K562 (cell line): ENCODE results near the gene ZNF763. TPM values are rescaled to one million over a fixed set of nuclear protein-coding genes. Genes with fewer than 3 reads are reported as not detected.

Experiments used
- ATAC-seq: fragments of 200-7000 bp; cut with Tn5 transposase; 3 replicates; pipeline ENCODE4 v1.9.1; 2020; ENCODE audit warnings: moderate library complexity
- BruUV-seq: library from RNA; stranded (reverse); fragments of 400-500 nt; replicated peaks from 2 replicates; lab custom pipeline; 2021; lab: Mats Ljungman, UMichigan
- CTCF ChIA-PET: fragments of 300-600 bp; formaldehyde crosslinking; extraction: SDS; loops from one replicate; lab custom pipeline; 2021; ENCODE audit warnings: low intra/inter-chr PET ratio; lab: Yijun Ruan, JAX
- POLR2A ChIA-PET: fragments of 300-600, 350-650 bp; sonication (Branson Sonifier 250); formaldehyde crosslinking; extraction: SDS; loops from one replicate; lab custom pipeline; 2021; ENCODE audit warnings: antibody characterized with exemption, inconsistent platforms; lab: Yijun Ruan, JAX
- DNase-seq, 4 experiments: peaks; one replicate each; pipeline versions ENCODE4 v3.0.0 to v3.0.0-alpha.2; 2011 to 2018; ENCODE audit warnings: low spot score in 3 of 4, mixed read lengths in 3 of 4; ENCODE audit errors: extremely low read depth in 1 of 4
- FAIRE-seq: peaks from 2 replicates; lab custom pipeline; 2011; peaks lifted over from hg19 to GRCh38; lab: Jason Lieb, UNC
- H2AFZ ChIP-seq: 2 replicates; pipeline ENCODE4 v1.6.0; 2011; ENCODE audit warnings: low read depth, low read length, control low read depth, inconsistent platforms
- H3K27ac ChIP-seq: fragments of 200-600 bp; 3 replicates; pipeline ENCODE4 v1.8.0; 2011; ENCODE audit warnings: low read depth, mild to moderate bottlenecking, control low read depth, inconsistent platforms, low read length, moderate library complexity, mixed read lengths; ENCODE audit errors: extremely low read depth
- H3K27me3 ChIP-seq, 2 experiments: fragments of 300-600 bp in 1 of 2; 2 replicates in 1 of 2; 3 replicates in 1 of 2; pipeline versions ENCODE4 v1.6.0 to v1.8.0; 2011; ENCODE audit warnings: inconsistent platforms in 2 of 2, low read length in 2 of 2, mild to moderate bottlenecking in 1 of 2, mixed read lengths in 1 of 2, moderate library complexity in 1 of 2; ENCODE audit not compliant: control insufficient read depth in 2 of 2, insufficient read depth in 2 of 2
- H3K36me3 ChIP-seq: fragments of 300-600 bp; 3 replicates; pipeline ENCODE4 v1.8.0; 2011; ENCODE audit warnings: mild to moderate bottlenecking, low read length, inconsistent platforms; ENCODE audit not compliant: control insufficient read depth, insufficient read depth
- H3K4me1 ChIP-seq, 2 experiments: fragments of 200-600 bp in 1 of 2; replicated peaks in 1 of 2; 2 replicates in 1 of 2; 3 replicates in 1 of 2; pipeline versions ENCODE4 v1.5.1 to v1.8.0; 2011; ENCODE audit warnings: inconsistent platforms in 2 of 2, low read length in 2 of 2, mild to moderate bottlenecking in 1 of 2, mixed read lengths in 1 of 2, moderate library complexity in 1 of 2; ENCODE audit not compliant: control insufficient read depth in 2 of 2, insufficient read depth in 2 of 2
- H3K4me2 ChIP-seq: 2 replicates; pipeline ENCODE4 v1.6.1; 2011; ENCODE audit warnings: low read length, control low read depth, inconsistent platforms, mixed read lengths; ENCODE audit not compliant: insufficient read depth
- H3K4me3 ChIP-seq: fragments of 200-600 bp; sonication (generic), shearing (Covaris generic); 2 replicates; pipeline ENCODE4 v1.5.1; 2016; ENCODE audit warnings: control low read depth, inconsistent platforms
- H3K79me2 ChIP-seq: fragments of 200-600 bp; 3 replicates; pipeline ENCODE4 v1.8.0; 2011; ENCODE audit warnings: low read length, inconsistent platforms; ENCODE audit not compliant: control insufficient read depth, insufficient read depth
- H3K9ac ChIP-seq, 2 experiments: 2 replicates each; pipeline versions ENCODE4 v1.6.0 to v1.6.1; 2011; ENCODE audit warnings: low read depth in 2 of 2, low read length in 2 of 2, control low read depth in 1 of 2, inconsistent platforms in 1 of 2, mild to moderate bottlenecking in 1 of 2, mixed read lengths in 1 of 2; ENCODE audit not compliant: insufficient read depth in 1 of 2
- H3K9me1 ChIP-seq: one replicate; pipeline ENCODE4 v1.6.0; 2011; ENCODE audit warnings: inconsistent platforms, mild to moderate bottlenecking, low read length, moderate library complexity; ENCODE audit not compliant: control insufficient read depth, insufficient read depth
- H3K9me3 ChIP-seq: replicated peaks from 2 replicates; pipeline ENCODE4 v1.5.1; 2011; ENCODE audit warnings: low read depth, low read length, inconsistent platforms; ENCODE audit not compliant: control insufficient read depth, insufficient read depth
- H4K20me1 ChIP-seq: replicated peaks from 2 replicates; pipeline ENCODE4 v1.6.1; 2011; ENCODE audit warnings: low read length, inconsistent platforms, mixed read lengths; ENCODE audit not compliant: control insufficient read depth, insufficient read depth
- FOXA3 ChIP-seq, 2 experiments: fragments of 450-650 bp in 1 of 2; sonication (generic) in 1 of 2; formaldehyde crosslinking; IDR thresholded peaks in 1 of 2; conservative IDR thresholded peaks in 1 of 2; 2 replicates each; pipeline versions ENCODE4 v1.4.0 to v1.8.0; 2020 to 2022; ENCODE audit warnings: mild to moderate bottlenecking in 2 of 2, missing genetic modification reagents in 1 of 2
- MITF ChIP-seq: IDR thresholded peaks from 2 replicates; pipeline ENCODE4 v1.6.1; 2014; ENCODE audit warnings: antibody characterized with exemption
- POLR3G ChIP-seq: IDR thresholded peaks from 2 replicates; pipeline ENCODE4 v1.6.1; 2011; ENCODE audit not compliant: insufficient read length, insufficient replicate concordance; ENCODE audit errors: extremely low read depth
- PRMT5 ChIP-seq: sonication (generic); formaldehyde crosslinking; IDR thresholded peaks from 2 replicates; pipeline ENCODE4 v1.5.0; 2020; ENCODE audit warnings: missing genetic modification reagents
- ZBTB26 ChIP-seq: fragments of 450-650 bp; formaldehyde crosslinking; IDR thresholded peaks from 2 replicates; pipeline ENCODE4 v1.4.0; 2022; ENCODE audit warnings: missing genetic modification characterization
- ZMIZ1 ChIP-seq, 2 experiments: fragments of 150-350 bp in 1 of 2; IDR thresholded peaks; 2 replicates each; pipeline ENCODE4 v1.6.1; 2012 to 2016; ENCODE audit warnings: low read depth in 2 of 2, low read length in 2 of 2, mild to moderate bottlenecking in 1 of 2, moderate library complexity in 1 of 2
- WGBS: fragments of 100-300 bp; shearing (Covaris generic); methylation state at CpG from one replicate; pipeline ENCODE4 v1.1.6; 2016; ENCODE audit warnings: low coverage, mixed read lengths; ENCODE audit not compliant: insufficient coverage; ENCODE audit errors: missing lambda C conversion rate; 5-methylcytosine and 5-hydroxymethylcytosine counted together
- in situ Hi-C: fragments of 300-500 bp; cut with MboI; formaldehyde crosslinking; loops from 4 replicates; pipeline ENCODE4 v1.15.0; 2018; ENCODE audit warnings: inconsistent platforms, mixed read lengths
- intact Hi-C: fragments of 100-400 bp; cut with micrococcal nuclease; formaldehyde crosslinking; loops from 2 replicates; pipeline ENCODE4 v1.14.2; 2022
- polyA plus RNA-seq, 8 experiments: library from polyadenylated mRNA; depleted of rRNA in 4 of 8; stranded (reverse) in 5 of 8; unstranded in 3 of 8; fragments of >200 nt; fragmentation: Nextera tagmentation in 2 of 8; fragmentation: Illumina TruSeq in 1 of 8; extraction: Ambion mirVana in 2 of 8; extraction: Trizol in 1 of 8; gene quantifications; 2 replicates each; pipeline versions ENCODE4 v1.2.1 to v1.2.3, GENCODE V29; 2011 to 2014; ENCODE audit warnings: inconsistent platforms in 1 of 8, missing spikeins in 1 of 8
- total RNA-seq, 7 experiments: library from RNA; depleted of rRNA in 6 of 7; stranded (reverse); fragments of >200 nt in 6 of 7; fragmentation: Illumina TruSeq in 2 of 7; extraction: Trizol in 2 of 7; gene quantifications; 2 replicates each; pipeline versions ENCODE4 v1.2.1 to v1.2.3, GENCODE V29; 2011 to 2021; ENCODE audit warnings: low replicate concordance in 1 of 7
- TF ChIP-seq, protein P1 (sequence below): fragments of 250-450 bp; sonication (Bioruptor Pico); IDR thresholded peaks from 2 replicates; pipeline ENCODE4 v1.5.0; 2021

ZNF763 gene
- total and polyA plus RNA-seq, 9 of the 15 experiments (the other 6 are each of a cell fraction or from before 2014, with no cell fraction given), result 0.08 to 0.28 (median 0.16) TPM; not detected in 3

GRCh38 chr19:11971041-11971440, 6.2 kb downstream of the ZNF763 start:
- Histone ChIP-seq H3K27ac (no peak overlapping the region), H3K4me1 (no peaks in the 10 kb centered on the region), H3K4me3 (no peak overlapping the region), H4K20me1 (no peaks in the 10 kb centered on the region), H3K9ac (no peak overlapping the region), H3K4me2 (no peak overlapping the region), H3K9me1 (no peaks in the 10 kb centered on the region), H3K79me2 (no peaks in the 10 kb centered on the region), H3K27me3 (no peaks in the 10 kb centered on the region), H3K9me3 (no peaks in the 10 kb centered on the region), H3K36me3 (no peaks in the 10 kb centered on the region), H2AFZ (no peak overlapping the region)
- TF ChIP-seq POLR3G (no peak), ZMIZ1 (IDR thresholded peaks at IDR 0.05; ENCODE audit: low read depth in 2 of 2, low read length in 2 of 2) (no peak), FOXA3 (CRISPR knock-in tag; conservative IDR thresholded peaks at IDR 0.05 in 1 of 2, IDR thresholded peaks at IDR 0.05 in 1 of 2) (no peak), PRMT5 (CRISPR knock-in tag) (no peak), ZBTB26 (CRISPR knock-in tag) (no peak), MITF (no peak)
- TF ChIP-seq, protein P1, sequence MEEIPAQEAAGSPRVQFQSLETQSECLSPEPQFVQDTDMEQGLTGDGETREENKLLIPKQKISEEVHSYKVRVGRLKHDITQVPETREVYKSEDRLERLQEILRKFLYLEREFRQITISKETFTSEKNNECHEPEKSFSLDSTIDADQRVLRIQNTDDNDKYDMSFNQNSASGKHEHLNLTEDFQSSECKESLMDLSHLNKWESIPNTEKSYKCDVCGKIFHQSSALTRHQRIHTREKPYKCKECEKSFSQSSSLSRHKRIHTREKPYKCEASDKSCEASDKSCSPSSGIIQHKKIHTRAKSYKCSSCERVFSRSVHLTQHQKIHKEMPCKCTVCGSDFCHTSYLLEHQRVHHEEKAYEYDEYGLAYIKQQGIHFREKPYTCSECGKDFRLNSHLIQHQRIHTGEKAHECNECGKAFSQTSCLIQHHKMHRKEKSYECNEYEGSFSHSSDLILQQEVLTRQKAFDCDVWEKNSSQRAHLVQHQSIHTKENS, result no peak
- DNase-seq (no peak), ATAC-seq (no peak), FAIRE-seq (no peak)
- in situ Hi-C loops (no loop called here), intact Hi-C loops (no loop called here)
- no TSS peak for BruUV-seq
- 6% methylated on average over 2 of the region's 2 CpGs for WGBS
- ChIA-PET POLR2A (interaction anchor here (0.6 kb wide), 2 partner anchors 529 to 812 kb away, joined by 3 read pairs; no protein-coding TSS in a partner anchor), CTCF (no interaction called here)
